Testis (tissue), 2 donors: ENCODE data around the gene HLA-DQA1.

Source experiments
- CTCF ChIP-seq, 3 experiments: fragments of 450-650 bp in 2 of 3; fragments of 200-600 bp in 1 of 3; sonication (generic) in 1 of 3; IDR thresholded peaks; one replicate each; pipeline ENCODE4 v1.5.1; 2016 to 2019; ENCODE audit warnings: antibody characterized with exemption in 3 of 3, mild to moderate bottlenecking in 2 of 3, moderate library complexity in 1 of 3
- POLR2A ChIP-seq: fragments of 450-650 bp; IDR thresholded peaks from one replicate; pipeline ENCODE4 v1.6.1; 2017; ENCODE audit warnings: antibody characterized with exemption, mild to moderate bottlenecking, moderate library complexity

- TF ChIP-seq CTCF (IDR thresholded peaks at IDR 0.05) (no peak), POLR2A (no peak)
These were observed 12.1 kb upstream of the HLA-DQA1 start for GRCh38 chr6:32625137-32625536.
